Measurements from ENCODE around the gene TMEM248. TPM values are rescaled to one million over a fixed set of nuclear protein-coding genes. Genes with fewer than 3 reads are reported as not detected.
"Not testable (repeated sequence)": the region's sequence is repeated elsewhere in the genome, so short reads cannot be mapped to it uniquely, and the experiment has no call there.

Gene TMEM248
- total and polyA plus RNA-seq, 10 of the 15 experiments (the other 5 are each of a cell fraction or from before 2014, with no cell fraction given): 6.3 to 93.5 (median 64.9) TPM

GRCh38 chr7:66912195-66912594, 8.8 kb upstream of the TMEM248 start (continued):
- TF ChIP-seq TCF3 (IDR thresholded peaks at IDR 0.05; ENCODE audit: borderline replicate concordance, insufficient read depth, low read depth, low read length) (no peak), ZZZ3 (IDR thresholded peaks at IDR 0.05; ENCODE audit: control insufficient read depth, insufficient read length, low read depth) (no peak)

- Histone ChIP-seq H3K4me3 (no peak overlapping the region), H3K27me3 (replicated peaks in 1 of 2; ENCODE audit: control insufficient read depth in 2 of 2, insufficient read depth in 2 of 2, low read length in 1 of 2) (no peaks in the 10 kb centered on the region), H3K9me3 (replicated peaks; ENCODE audit: control insufficient read depth, insufficient read depth, low read length) (no peaks in the 10 kb centered on the region), H3K4me1 (ENCODE audit: control insufficient read depth, insufficient read depth, low read length) (peaks cover 2% of the 10 kb centered on the region; the same call in 1 of the 2 replicates), H3K27ac (ENCODE audit: control insufficient read depth, insufficient read depth) (no peak overlapping the region), H3K36me3 (ENCODE audit: control insufficient read depth in 2 of 2, insufficient read depth in 2 of 2, low read length in 1 of 2) (no peaks in the 10 kb centered on the region), H4K20me1 (ENCODE audit: control insufficient read depth, insufficient read depth) (no peaks in the 10 kb centered on the region), H2AFZ (ENCODE audit: control insufficient read depth, low read depth, low read length) (no peak overlapping the region), H3K4me2 (ENCODE audit: control insufficient read depth, insufficient read depth) (no peak overlapping the region), H3K9ac (ENCODE audit: control insufficient read depth, insufficient read depth, low read length) (no peak overlapping the region), H3K79me2 (ENCODE audit: control insufficient read depth, insufficient read depth, low read length) (no peaks in the 10 kb centered on the region)
- CTCF ChIA-PET: interaction anchor here (1.1 to 1.6 kb wide), 2 partner anchors 8 to 18 kb away, joined by 4 to 5 read pairs; no protein-coding TSS in a partner anchor
- POLR2A ChIA-PET: no interaction called here
- SMC1A ChIA-PET (ENCODE audit: uncharacterized antibody, unreplicated experiment): interaction anchor here (0.6 to 1.4 kb wide), 3 partner anchors 9 to 93 kb away, joined by 3 to 5 read pairs (median 3); no protein-coding TSS in a partner anchor
- TF ChIP-seq RELA (IDR thresholded peaks at IDR 0.05; ENCODE audit: borderline replicate concordance, partially characterized antibody) (no peak), FOS (IDR thresholded peaks at IDR 0.05; ENCODE audit: borderline replicate concordance, extremely low read depth, insufficient read length) (no peak), YBX1 (IDR thresholded peaks at IDR 0.05) (no peak), ZBTB4 (CRISPR knock-in tag; IDR thresholded peaks at IDR 0.05) (no peak), ZBED1 (IDR thresholded peaks at IDR 0.05; ENCODE audit: borderline replicate concordance) (no peak), MTA2 (IDR thresholded peaks at IDR 0.05; ENCODE audit: low read depth) (no peak)
- in situ Hi-C loops (cut with MboI) (no loop called here), intact Hi-C loops (cut with micrococcal nuclease; ENCODE audit: unreplicated experiment) (no loop called here)
- DNase-seq (ENCODE audit: low read depth, low spot score) (no peak), FAIRE-seq (no peak), ATAC-seq (no peak)
- no TSS peak for BruUV-seq (replicated peaks)
- WGBS (ENCODE audit: insufficient coverage, insufficient replicate concordance, low lambda C conversion rate, missing lambda C conversion rate): 78% methylated on average over 12 of the region's 12 CpGs
- RAD21 ChIA-PET (ENCODE audit: unreplicated experiment): no interaction called here
Observed at GRCh38 chr7:66913118-66914037, 7.6 kb upstream of the TMEM248 start.

GRCh38 chr7:66917904-66918303, 3.1 kb upstream of the TMEM248 start:
- H3K9ac ChIP-seq (ENCODE audit: control insufficient read depth, insufficient read depth, low read length); FAIRE-seq; POLR2A ChIA-PET; DNase-seq (ENCODE audit: low read depth, low spot score); RAD21 ChIA-PET (ENCODE audit: unreplicated experiment); SMC1A ChIA-PET (ENCODE audit: uncharacterized antibody, unreplicated experiment); intact Hi-C loops (cut with micrococcal nuclease; ENCODE audit: unreplicated experiment); H3K36me3 ChIP-seq (ENCODE audit: control insufficient read depth in 2 of 2, insufficient read depth in 2 of 2, low read length in 1 of 2); ATAC-seq; H3K4me2 ChIP-seq (ENCODE audit: control insufficient read depth, insufficient read depth); BruUV-seq (replicated peaks); H3K27me3 ChIP-seq (replicated peaks in 1 of 2; ENCODE audit: control insufficient read depth in 2 of 2, insufficient read depth in 2 of 2, low read length in 1 of 2); H3K27ac ChIP-seq (ENCODE audit: control insufficient read depth, insufficient read depth); H3K4me1 ChIP-seq (ENCODE audit: control insufficient read depth, insufficient read depth, low read length); in situ Hi-C loops (cut with MboI); CTCF ChIA-PET; H3K4me3 ChIP-seq; H4K20me1 ChIP-seq (ENCODE audit: control insufficient read depth, insufficient read depth); H3K9me3 ChIP-seq (replicated peaks; ENCODE audit: control insufficient read depth, insufficient read depth, low read length); H2AFZ ChIP-seq (ENCODE audit: control insufficient read depth, low read depth, low read length): not testable (repeated sequence)
- H3K79me2 ChIP-seq (ENCODE audit: control insufficient read depth, insufficient read depth, low read length): peaks cover 22% of the 10 kb centered on the region
- 89% methylated on average over 7 of the region's 7 CpGs for WGBS (ENCODE audit: insufficient coverage, insufficient replicate concordance, low lambda C conversion rate, missing lambda C conversion rate)

Data from GM12878 (cell line).